ENCODE measurements around the gene PKP4. TPM values are rescaled to one million over a fixed set of nuclear protein-coding genes. Genes with fewer than 3 reads are reported as not detected.

The PKP4 gene
- total and polyA plus RNA-seq, 2 of the 8 experiments (the other 6 are each of a cell fraction or from before 2014, with no cell fraction given) = 48.2 to 88.0 TPM

- Histone ChIP-seq H2BK12ac (ENCODE audit: low read depth, low read length) (no peak overlapping the region), H3K4me1 (replicated peaks in 1 of 4; ENCODE audit: control insufficient read depth in 3 of 4, insufficient read depth in 4 of 4, low read length in 3 of 4) (peaks cover 0 to 3% (median 0%) of the 10 kb centered on the region in 4 experiments; a peak in 2 of 7 replicates), H3K36me3 (ENCODE audit: control insufficient read depth in 2 of 4, insufficient read depth in 4 of 4, low read length in 3 of 4) (peaks cover 0 to 3% (median 0%) of the 10 kb centered on the region in 4 experiments; a peak in 2 of 8 replicates), H3K4me2 (ENCODE audit: insufficient read depth in 1 of 2, low read depth in 2 of 2, low read length in 2 of 2) (no peak overlapping the region), H3K18ac (ENCODE audit: extremely low read depth, low read length) (no peak overlapping the region), H2AK5ac (ENCODE audit: low read depth, low read length) (no peak overlapping the region), H2BK5ac (ENCODE audit: low read depth, low read length) (no peak overlapping the region), H3K9me3 (ENCODE audit: insufficient read depth in 2 of 2, low read depth in 1 of 2, low read length in 1 of 2) (no peaks in the 10 kb centered on the region), H4K91ac (replicated peaks; ENCODE audit: insufficient read length, low read length) (no peak overlapping the region), H3K27me3 (replicated peaks in 1 of 4; ENCODE audit: control insufficient read depth in 3 of 4, extremely low read depth in 1 of 4, insufficient read depth in 3 of 4, low read length in 3 of 4) (no peaks in the 10 kb centered on the region), H3K4me3 (ENCODE audit: extremely low read depth in 1 of 4, insufficient read depth in 2 of 4, low read depth in 3 of 4, low read length in 4 of 4) (no peak overlapping the region), H3K56ac (replicated peaks; ENCODE audit: insufficient read length, low read depth, low read length) (no peak overlapping the region), H4K5ac (ENCODE audit: insufficient read length, low read depth, low read length) (no peak overlapping the region), H3K4ac (replicated peaks; ENCODE audit: insufficient read length, low read depth, low read length) (no peak overlapping the region), H3K79me1 (ENCODE audit: low read depth, low read length) (no peaks in the 10 kb centered on the region), H3K27ac (ENCODE audit: low read depth, low read length) (no peak overlapping the region), H2AFZ (ENCODE audit: low read length) (no peak overlapping the region), H2BK20ac (ENCODE audit: low read length) (no peak overlapping the region), H3K9ac (replicated peaks in 1 of 4; ENCODE audit: extremely low read depth in 1 of 4, low read depth in 3 of 4, low read length in 3 of 4) (no peak overlapping the region), H3K23me2 (ENCODE audit: low read depth, low read length) (no peaks in the 10 kb centered on the region), H4K20me1 (replicated peaks in 1 of 2; ENCODE audit: control insufficient read depth in 1 of 2, insufficient read depth in 2 of 2, low read length in 2 of 2) (no peaks in the 10 kb centered on the region), H2BK120ac (replicated peaks; ENCODE audit: low read depth, low read length) (no peak overlapping the region), H3K14ac (ENCODE audit: insufficient read length) (no peak overlapping the region), H3K79me2 (ENCODE audit: control insufficient read depth in 1 of 2, insufficient read depth in 2 of 2, low read length in 2 of 2) (no peaks in the 10 kb centered on the region), H4K8ac (ENCODE audit: extremely low read depth, insufficient read depth, low read length) (no peak overlapping the region), H2BK15ac (ENCODE audit: low read length) (no peak overlapping the region), H3K23ac (ENCODE audit: insufficient read length) (no peak overlapping the region)
- POLR2A ChIA-PET (ENCODE audit: partially characterized antibody) = no interaction called here
- TF ChIP-seq CHD1 (IDR thresholded peaks at IDR 0.05; ENCODE audit: low read depth, low read length) (no peak), EGR1 (IDR thresholded peaks at IDR 0.05; ENCODE audit: borderline replicate concordance, low read depth, low read length) (no peak), BRCA1 (IDR thresholded peaks at IDR 0.05; ENCODE audit: low read depth, low read length) (no peak), KDM5A (IDR thresholded peaks at IDR 0.05; ENCODE audit: low read length) (no peak), GABPA (IDR thresholded peaks at IDR 0.05; ENCODE audit: borderline replicate concordance, insufficient read depth, low read length) (no peak), SIN3A (conservative IDR thresholded peaks at IDR 0.05 in 1 of 2, IDR thresholded peaks at IDR 0.05 in 1 of 2; ENCODE audit: low read depth in 1 of 2, low read length in 2 of 2) (no peak), KDM4A (IDR thresholded peaks at IDR 0.05; ENCODE audit: low read depth, low read length, severe bottlenecking) (no peak), FOSL1 (IDR thresholded peaks at IDR 0.05; ENCODE audit: insufficient read depth, low read depth, low read length) (no peak)
- 92% methylated on average over 6 of the region's 6 CpGs; no CpG with 5 or more reads in 1 of the 2 experiments for WGBS, 2 experiments (ENCODE audit: extremely low coverage in 1 of 2, insufficient coverage in 1 of 2, insufficient read length in 1 of 2, insufficient replicate concordance in 2 of 2, low coverage in 1 of 2, low lambda C conversion rate in 2 of 2, missing lambda C conversion rate in 1 of 2)
- CTCF ChIA-PET (ENCODE audit: partially characterized antibody) = interaction anchor here (1.0 to 1.5 kb wide), 4 partner anchors 8 to 617 kb away, joined by 4 to 5 read pairs (median 4); no protein-coding TSS in a partner anchor
- FAIRE-seq (no peak), DNase-seq (ENCODE audit: low read depth in 1 of 2, low spot score in 2 of 2) (no peak)
These were observed 194.8 kb downstream of the PKP4 start for GRCh38 chr2:158651358-158652057.
